PC-3 (cell line): ENCODE measurements around the gene OVCH2. TPM values are rescaled to one million over a fixed set of nuclear protein-coding genes. Genes with fewer than 3 reads are reported as not detected.

Source experiments
- ATAC-seq: fragments of 200-7000 bp; cut with Tn5 transposase; 2 replicates; pipeline ENCODE4 v1.9.1; 2020; ENCODE audit warnings: mild to moderate bottlenecking, moderate library complexity
- BruUV-seq: library from RNA; stranded (reverse); fragments of 400-500 nt; replicated peaks from 2 replicates; lab custom pipeline; 2021; lab: Mats Ljungman, UMichigan
- CTCF ChIA-PET: fragments of 300-600 bp; sonication (Branson Sonifier 250); formaldehyde crosslinking; loops from one replicate; lab custom pipeline; 2022; ENCODE audit warnings: antibody characterized with exemption; lab: Charles Lee
- POLR2A ChIA-PET: fragments of 300-600 bp; sonication (Branson Sonifier 250); formaldehyde crosslinking; loops from one replicate; lab custom pipeline; 2022; ENCODE audit warnings: antibody characterized with exemption; ENCODE audit not compliant: unreplicated experiment; lab: Charles Lee
- DNase-seq: peaks from one replicate; pipeline ENCODE4 v3.0.0-alpha.2; 2015
- H2AFZ ChIP-seq: fragments of 300-600 bp; sonication (generic); 2 replicates; pipeline ENCODE4 v1.6.0; 2016; ENCODE audit warnings: antibody characterized with exemption, low read length
- H3F3A ChIP-seq: fragments of 300-600 bp; sonication (generic); one replicate; pipeline ENCODE4 v1.6.0; 2017; ENCODE audit warnings: antibody characterized with exemption, low read length, control low read depth, mild to moderate bottlenecking; ENCODE audit not compliant: unreplicated experiment
- H3K27ac ChIP-seq: fragments of 300-600 bp; sonication (generic); 2 replicates; pipeline ENCODE4 v1.5.1; 2016; ENCODE audit warnings: mild to moderate bottlenecking, low read length
- H3K27me3 ChIP-seq: fragments of 300-600 bp; sonication (generic); 2 replicates; pipeline ENCODE4 v1.6.1; 2016; ENCODE audit warnings: low read length, mixed read lengths
- H3K36me3 ChIP-seq: fragments of 300-600 bp; sonication (generic); 2 replicates; pipeline ENCODE4 v1.6.1; 2016; ENCODE audit warnings: low read depth, mixed run types, low read length, mixed read lengths
- H3K4me1 ChIP-seq: fragments of 300-600 bp; sonication (generic); 2 replicates; pipeline ENCODE4 v1.5.1; 2016; ENCODE audit warnings: low read length; ENCODE audit not compliant: insufficient read depth
- H3K4me2 ChIP-seq: fragments of 300-600 bp; sonication (generic); 2 replicates; pipeline ENCODE4 v1.6.0; 2016; ENCODE audit warnings: low read length
- H3K4me3 ChIP-seq: fragments of 300-600 bp; sonication (generic); 2 replicates; pipeline ENCODE4 v1.5.1; 2016; ENCODE audit warnings: mild to moderate bottlenecking, low read length, mixed read lengths
- H3K79me2 ChIP-seq: fragments of 300-600 bp; sonication (generic); 2 replicates; pipeline ENCODE4 v1.6.1; 2017; ENCODE audit warnings: low read length, mixed read lengths
- H3K9ac ChIP-seq: fragments of 300-600 bp; sonication (generic); 2 replicates; pipeline ENCODE4 v1.6.0; 2016; ENCODE audit warnings: mild to moderate bottlenecking, low read length
- H3K9me2 ChIP-seq: fragments of 300-600 bp; sonication (generic); replicated peaks from 2 replicates; pipeline ENCODE4 v1.6.1; 2016; ENCODE audit warnings: mixed run types, low read length, mixed read lengths
- H3K9me3 ChIP-seq: fragments of 300-600 bp; sonication (generic); 2 replicates; pipeline ENCODE4 v1.6.1; 2016; ENCODE audit warnings: low read length, mixed read lengths
- H4K20me1 ChIP-seq: fragments of 300-600 bp; sonication (generic); 2 replicates; pipeline ENCODE4 v1.6.1; 2016; ENCODE audit warnings: low read length, mixed read lengths
- CTCF ChIP-seq: fragments of 300-600 bp; sonication (generic); conservative IDR thresholded peaks from 2 replicates; pipeline ENCODE4 v1.5.1; 2017; ENCODE audit warnings: antibody characterized with exemption, low read depth, mild to moderate bottlenecking, low read length
- EZH2 ChIP-seq: fragments of 300-600 bp; sonication (generic); IDR thresholded peaks from one replicate; pipeline ENCODE4 v1.6.1; 2017; ENCODE audit warnings: antibody characterized with exemption, mild to moderate bottlenecking, low read length; ENCODE audit not compliant: unreplicated experiment
- EZH2phosphoT487 ChIP-seq: fragments of 300-600 bp; sonication (generic); IDR thresholded peaks from 2 replicates; pipeline ENCODE4 v1.6.1; 2018; ENCODE audit warnings: mild to moderate bottlenecking, antibody characterized with exemption, low read length, borderline replicate concordance
- intact Hi-C: fragments of 100-400 bp; cut with micrococcal nuclease; formaldehyde crosslinking; loops from 2 replicates; pipeline ENCODE4 v1.9.0; 2023
- total RNA-seq: library from RNA; depleted of rRNA; stranded (reverse); fragments of >200 nt; gene quantifications from 2 replicates; pipeline ENCODE4 v1.2.3, GENCODE V29; 2014

The OVCH2 gene
- total RNA-seq, 1 experiment from 2014 or later = not detected

GRCh38 chr11:7677796-7678201 is 28.5 kb downstream of the OVCH2 start:
- no peak overlapping the region for H3K4me3 ChIP-seq
- H3F3A ChIP-seq = no peaks in the 10 kb centered on the region
- no peak for TF ChIP-seq EZH2
- no peak for TF ChIP-seq CTCF
- TF ChIP-seq EZH2phosphoT487 = no peak
- peak overlapping the region; percentile 65 for H3K27ac ChIP-seq
- peak overlapping the region; percentile 17; the same call in 1 of the 2 replicates for H3K9ac ChIP-seq
- BruUV-seq = no TSS peak
- H3K36me3 ChIP-seq = no peaks in the 10 kb centered on the region
- H3K27me3 ChIP-seq = peaks cover 15% of the 10 kb centered on the region; the same call in 1 of the 2 replicates
- H3K9me3 ChIP-seq = no peaks in the 10 kb centered on the region
- peaks cover 19% of the 10 kb centered on the region for H3K4me1 ChIP-seq
- POLR2A ChIA-PET = no interaction called here
- ATAC-seq = no peak
- intact Hi-C loops = no loop called here
- peak; percentile 12 for DNase-seq
- CTCF ChIA-PET = interaction anchor here (1.1 kb wide), 1 partner anchor 309 kb away, joined by 3 read pairs; the partner anchor contains the start of gene EIF3F
- peak overlapping the region; percentile 26; the same call in 1 of the 2 replicates for H2AFZ ChIP-seq
- peak overlapping the region; percentile 9 for H3K4me2 ChIP-seq
- H3K79me2 ChIP-seq = no peaks in the 10 kb centered on the region
- H3K9me2 ChIP-seq = no peaks in the 10 kb centered on the region
- H4K20me1 ChIP-seq = no peaks in the 10 kb centered on the region

DNA sequence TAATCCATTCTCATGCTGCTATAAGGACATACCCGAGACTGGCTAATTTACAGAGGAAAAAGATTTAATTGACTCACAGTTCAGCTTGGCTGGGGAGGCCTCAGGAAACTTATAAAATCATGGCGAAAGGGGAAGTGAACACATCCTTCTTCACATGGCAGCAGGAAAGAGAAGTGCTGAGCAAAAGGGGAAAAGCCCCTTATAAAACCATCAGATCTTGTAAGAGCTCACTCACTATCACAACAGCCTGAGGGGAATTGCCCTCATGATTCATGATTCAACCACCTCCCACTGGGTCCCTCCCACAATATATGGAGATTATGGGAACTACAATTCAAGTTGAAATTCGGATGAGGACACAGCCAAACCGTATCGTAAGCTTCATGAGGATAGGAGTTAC is 29.2 kb downstream of the OVCH2 start:
- POLR2A ChIA-PET = no interaction called here
- peak; percentile 64 for ATAC-seq
- peak overlapping the region; percentile 34 for H3K4me2 ChIP-seq
- H3K27me3 ChIP-seq = peaks cover 7% of the 10 kb centered on the region; the same call in 1 of the 2 replicates
- no peaks in the 10 kb centered on the region for H3K36me3 ChIP-seq
- peak overlapping the region; percentile 80 for H3K27ac ChIP-seq
- peaks cover 19% of the 10 kb centered on the region for H3K4me1 ChIP-seq
- BruUV-seq = no TSS peak
- DNase-seq = peak; percentile 87
- no peak for TF ChIP-seq EZH2phosphoT487
- no peak for TF ChIP-seq EZH2
- TF ChIP-seq CTCF = no peak
- 0 out of 2 replicates have a peak overlapping the region, but pooled peaks have one; percentile 2 for H2AFZ ChIP-seq
- intact Hi-C loops = no loop called here
- H4K20me1 ChIP-seq = no peaks in the 10 kb centered on the region
- 0 out of 2 replicates have a peak overlapping the region, but pooled peaks have one; percentile 20 for H3K9ac ChIP-seq
- H3K4me3 ChIP-seq = 0 out of 2 replicates have a peak overlapping the region, but pooled peaks have one; percentile 14
- H3K9me2 ChIP-seq = no peaks in the 10 kb centered on the region
- CTCF ChIA-PET = interaction anchor here (1.1 kb wide), 1 partner anchor 310 kb away, joined by 3 read pairs; the partner anchor contains the start of gene EIF3F
- H3F3A ChIP-seq = no peaks in the 10 kb centered on the region
- no peaks in the 10 kb centered on the region for H3K79me2 ChIP-seq
- no peaks in the 10 kb centered on the region for H3K9me3 ChIP-seq

GRCh38 chr11:7675631-7676030 is 30.6 kb downstream of the OVCH2 start:
- peak overlapping the region; percentile 80; the same call in 1 of the 2 replicates for H3K27ac ChIP-seq
- ChIA-PET CTCF (no interaction called here), POLR2A (no interaction called here)
- peak; percentile 12 for DNase-seq
- no TSS peak for BruUV-seq
- H3K9me3 ChIP-seq = no peaks in the 10 kb centered on the region
- no peak overlapping the region for H3K4me3 ChIP-seq
- no peak overlapping the region for H3K9ac ChIP-seq
- H3K36me3 ChIP-seq = no peaks in the 10 kb centered on the region
- H3K79me2 ChIP-seq = no peaks in the 10 kb centered on the region
- H4K20me1 ChIP-seq = no peaks in the 10 kb centered on the region
- no peak overlapping the region for H2AFZ ChIP-seq
- TF ChIP-seq EZH2phosphoT487 (no peak), CTCF (no peak), EZH2 (no peak)
- ATAC-seq = no peak
- H3K4me2 ChIP-seq = 0 out of 2 replicates have a peak overlapping the region, but pooled peaks have one; percentile 18
- no peaks in the 10 kb centered on the region for H3K9me2 ChIP-seq
- intact Hi-C loops = no loop called here
- H3K27me3 ChIP-seq = no peaks in the 10 kb centered on the region
- H3F3A ChIP-seq = no peaks in the 10 kb centered on the region
- H3K4me1 ChIP-seq = peaks cover 30% of the 10 kb centered on the region
